ENCODE data around the gene GAK.
A peak's percentile ranks its signal among the peaks of the same experiment; 100 is the strongest.
"Not testable (repeated sequence)": the region's sequence is repeated elsewhere in the genome, so short reads cannot be mapped to it uniquely, and the experiment has no call there.

GAK gene

GRCh38 chr4:925771-926500, 6.2 kb downstream of the GAK start:
- peak; percentile 33 for DNase-seq

GRCh38 chr4:925171-925570, 6.9 kb downstream of the GAK start:
- peak; percentile 43 for DNase-seq

- peak; percentile 68 for DNase-seq
Observed at GRCh38 chr4:924107-925096, 7.7 kb downstream of the GAK start.

- peak; percentile 22 for DNase-seq
Observed at GRCh38 chr4:921830-922331, 10.2 kb downstream of the GAK start.

- peak; percentile 36 for DNase-seq
Observed at GRCh38 chr4:919004-919680, 13.0 kb downstream of the GAK start.

- not testable (repeated sequence) for DNase-seq
Observed at GRCh38 chr4:918591-918990, 13.5 kb downstream of the GAK start.

GRCh38 chr4:917992-918391, 14.1 kb downstream of the GAK start:
- no peak for DNase-seq

- DNase-seq, result no peak
Observed at GRCh38 chr4:917466-917865, 14.7 kb downstream of the GAK start.

GRCh38 chr4:915595-915994, 16.5 kb downstream of the GAK start:
- no peak for DNase-seq

GRCh38 chr4:915041-915474, 17.1 kb downstream of the GAK start:
- DNase-seq, result no peak

- no peak for DNase-seq
Observed at GRCh38 chr4:914531-914930, 17.6 kb downstream of the GAK start.

- DNase-seq, result no peak
Observed at GRCh38 chr4:913280-913618, 18.9 kb downstream of the GAK start.

- no peak for DNase-seq
Observed at GRCh38 chr4:912548-913279, 19.4 kb downstream of the GAK start.

GRCh38 chr4:911871-912490, 20.1 kb downstream of the GAK start:
- DNase-seq, result no peak

- no peak for DNase-seq
Observed at GRCh38 chr4:911221-911751, 20.8 kb downstream of the GAK start.

GRCh38 chr4:910366-911091, 21.6 kb downstream of the GAK start:
- no peak for DNase-seq

- no peak for DNase-seq
Observed at GRCh38 chr4:909821-910220, 22.3 kb downstream of the GAK start.

GRCh38 chr4:909131-909571, 23.0 kb downstream of the GAK start:
- no peak for DNase-seq

- no peak for DNase-seq
Observed at GRCh38 chr4:907691-908425, 24.3 kb downstream of the GAK start.

GRCh38 chr4:907103-907400, 25.1 kb downstream of the GAK start:
- DNase-seq, result no peak
